Endothelial cell (in vitro differentiated cells): Measurements from ENCODE around the gene OR51E2. TPM values are rescaled to one million over a fixed set of nuclear protein-coding genes. Genes with fewer than 3 reads are reported as not detected.

ENCODE experiments used
- DNase-seq: peaks from one replicate; pipeline ENCODE4 v3.0.0; 2021; ENCODE audit warnings: low spot score
- H3K27ac Mint-ChIP-seq: one replicate; pipeline ENCODE4 v1.8.0; 2021; ENCODE audit warnings: mixed read lengths, inconsistent platforms; ENCODE audit not compliant: unreplicated experiment
- H3K27me3 Mint-ChIP-seq: one replicate; pipeline ENCODE4 v1.8.0; 2021; ENCODE audit warnings: mild to moderate bottlenecking, moderate library complexity, mixed read lengths, inconsistent platforms; ENCODE audit not compliant: unreplicated experiment
- H3K36me3 Mint-ChIP-seq: one replicate; pipeline ENCODE4 v1.8.0; 2021; ENCODE audit warnings: mild to moderate bottlenecking, low read depth, mixed read lengths, inconsistent platforms; ENCODE audit not compliant: unreplicated experiment
- H3K4me1 Mint-ChIP-seq: one replicate; pipeline ENCODE4 v1.8.0; 2021; ENCODE audit warnings: mild to moderate bottlenecking, mixed read lengths, inconsistent platforms; ENCODE audit not compliant: unreplicated experiment
- H3K4me3 Mint-ChIP-seq: one replicate; pipeline ENCODE4 v1.8.0; 2021; ENCODE audit warnings: mild to moderate bottlenecking, mixed read lengths, inconsistent platforms; ENCODE audit not compliant: unreplicated experiment
- H3K9me3 Mint-ChIP-seq: one replicate; pipeline ENCODE4 v1.8.0; 2021; ENCODE audit warnings: mixed read lengths, inconsistent platforms; ENCODE audit not compliant: unreplicated experiment
- total RNA-seq: library from RNA; stranded (reverse); fragmentation: NEBNext Ultra II Directional; extraction: Animal tissue kit (Norgen Biotek cat#: 25700); gene quantifications from one replicate; pipeline ENCODE4 v1.2.1, GENCODE V29; 2021; ENCODE audit not compliant: unreplicated experiment
- TF ChIP-seq, protein P1 (sequence below): fragments of 200-600 bp; sonication (generic); IDR thresholded peaks from one replicate; pipeline ENCODE4 v1.5.0; 2021; ENCODE audit warnings: antibody characterized with exemption; ENCODE audit not compliant: unreplicated experiment

The OR51E2 gene
- total RNA-seq, 1 donor from 2014 or later, result not detected

DNA sequence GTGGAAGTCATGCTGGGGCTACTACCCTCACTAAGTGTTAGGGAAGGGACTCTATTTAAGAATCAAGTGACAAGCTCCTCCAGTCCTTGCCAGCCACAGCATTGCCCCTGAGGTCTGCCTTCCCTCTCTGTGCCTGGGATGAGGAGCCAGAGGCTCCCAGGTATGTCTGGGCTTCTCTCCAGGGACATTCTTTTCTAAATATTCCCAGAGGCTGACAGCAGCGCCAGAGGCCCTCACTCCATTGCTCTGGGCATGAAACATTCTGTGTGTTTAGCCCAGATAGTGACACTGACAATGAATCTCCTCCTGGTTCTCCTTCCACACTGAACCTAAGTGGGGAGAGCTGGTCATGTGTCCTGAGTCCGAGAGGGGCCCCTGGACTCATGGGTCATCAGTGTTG is 51.7 kb downstream of the OR51E2 start:
- Mint-ChIP-seq H3K27ac (no peak overlapping the region), H3K36me3 (no peaks in the 10 kb centered on the region), H3K27me3 (peaks cover 3% of the 10 kb centered on the region), H3K9me3 (no peaks in the 10 kb centered on the region), H3K4me1 (peaks cover 29% of the 10 kb centered on the region), H3K4me3 (no peak overlapping the region)
- TF ChIP-seq, protein P1, sequence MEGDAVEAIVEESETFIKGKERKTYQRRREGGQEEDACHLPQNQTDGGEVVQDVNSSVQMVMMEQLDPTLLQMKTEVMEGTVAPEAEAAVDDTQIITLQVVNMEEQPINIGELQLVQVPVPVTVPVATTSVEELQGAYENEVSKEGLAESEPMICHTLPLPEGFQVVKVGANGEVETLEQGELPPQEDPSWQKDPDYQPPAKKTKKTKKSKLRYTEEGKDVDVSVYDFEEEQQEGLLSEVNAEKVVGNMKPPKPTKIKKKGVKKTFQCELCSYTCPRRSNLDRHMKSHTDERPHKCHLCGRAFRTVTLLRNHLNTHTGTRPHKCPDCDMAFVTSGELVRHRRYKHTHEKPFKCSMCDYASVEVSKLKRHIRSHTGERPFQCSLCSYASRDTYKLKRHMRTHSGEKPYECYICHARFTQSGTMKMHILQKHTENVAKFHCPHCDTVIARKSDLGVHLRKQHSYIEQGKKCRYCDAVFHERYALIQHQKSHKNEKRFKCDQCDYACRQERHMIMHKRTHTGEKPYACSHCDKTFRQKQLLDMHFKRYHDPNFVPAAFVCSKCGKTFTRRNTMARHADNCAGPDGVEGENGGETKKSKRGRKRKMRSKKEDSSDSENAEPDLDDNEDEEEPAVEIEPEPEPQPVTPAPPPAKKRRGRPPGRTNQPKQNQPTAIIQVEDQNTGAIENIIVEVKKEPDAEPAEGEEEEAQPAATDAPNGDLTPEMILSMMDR, result no peak
- DNase-seq, result no peak

DNA sequence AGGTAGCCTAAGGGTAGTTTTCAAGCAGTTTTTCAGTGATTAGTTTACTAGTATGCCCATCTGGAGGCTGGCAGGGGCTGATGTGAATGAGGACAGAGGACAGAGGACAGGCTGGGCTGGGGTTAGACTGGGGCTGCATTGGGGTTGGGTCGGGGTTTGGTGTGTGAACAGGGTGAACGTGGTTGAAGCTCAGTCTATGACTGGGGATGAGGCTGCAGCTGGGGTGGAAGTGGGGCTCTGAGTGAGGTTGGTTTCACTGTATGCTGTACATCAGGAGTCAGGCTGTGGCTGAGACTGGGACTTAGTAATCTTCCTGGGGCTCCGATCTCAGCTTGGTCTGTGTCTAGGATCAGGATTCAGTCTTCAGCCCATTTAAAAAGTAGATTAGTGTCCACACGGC is 53.4 kb downstream of the OR51E2 start:
- no peak overlapping the region for H3K27ac Mint-ChIP-seq
- TF ChIP-seq, protein P1, result no peak
- no peaks in the 10 kb centered on the region for H3K9me3 Mint-ChIP-seq
- no peak for DNase-seq
- peaks cover 3% of the 10 kb centered on the region for H3K27me3 Mint-ChIP-seq
- no peaks in the 10 kb centered on the region for H3K36me3 Mint-ChIP-seq
- H3K4me3 Mint-ChIP-seq, result no peak overlapping the region
- peaks cover 26% of the 10 kb centered on the region for H3K4me1 Mint-ChIP-seq

DNA sequence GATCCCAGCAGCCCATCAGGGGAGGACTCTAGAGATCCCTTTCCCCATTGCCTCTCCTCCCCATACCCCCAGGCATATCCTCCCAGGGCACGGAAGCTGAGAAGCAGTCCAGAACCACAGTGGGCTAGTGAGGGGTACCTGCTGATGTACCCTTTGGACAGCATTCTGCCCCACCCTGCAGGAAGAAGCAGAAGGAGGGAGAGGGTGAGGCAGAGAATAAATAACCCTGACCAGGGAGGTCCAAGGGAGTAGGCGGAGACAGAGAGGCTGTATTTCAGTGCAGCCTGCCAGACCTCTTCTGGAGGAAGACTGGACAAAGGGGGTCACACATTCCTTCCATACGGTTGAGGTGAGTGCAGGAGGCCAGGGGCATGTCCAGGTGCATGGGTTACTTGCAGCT is 54.0 kb downstream of the OR51E2 start, which contains the start of gene OR51E1:
Gene OR51E1 (plus strand): TSS at position 301 of the 400 bp plus-strand sequence. CDS start 8,545 bp downstream, outside the sequence.
- Mint-ChIP-seq H3K4me1 (peaks cover 21% of the 10 kb centered on the region), H3K27me3 (peaks cover 3% of the 10 kb centered on the region), H3K4me3 (no peak within 1 kb of the TSS), H3K27ac (peak within 1 kb of the TSS; percentile 2), H3K36me3 (no peaks in the 10 kb centered on the region), H3K9me3 (no peaks in the 10 kb centered on the region)
- TF ChIP-seq, protein P1, result no peak
- no peak for DNase-seq

DNA sequence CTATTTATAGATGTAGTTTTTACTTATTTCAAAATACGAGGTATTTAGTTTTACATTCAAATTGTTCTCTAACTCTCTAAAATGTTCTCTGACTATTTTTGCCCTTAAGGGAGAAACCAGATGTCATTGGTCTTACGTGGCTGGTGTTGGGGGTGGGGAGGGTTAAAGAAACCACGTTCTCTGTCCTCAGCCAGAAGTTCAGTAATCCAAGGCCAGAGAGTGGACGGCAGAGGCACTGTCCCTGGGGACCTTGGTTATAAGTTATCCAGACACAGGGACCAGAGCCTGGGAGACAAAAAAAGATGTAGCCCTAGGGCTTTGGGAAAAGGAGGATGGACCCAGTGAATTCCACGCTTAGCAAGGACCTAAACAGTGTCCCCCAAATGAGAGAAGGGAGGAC is 54.6 kb downstream of the OR51E2 start:
- TF ChIP-seq, protein P1, result no peak
- H3K36me3 Mint-ChIP-seq, result no peaks in the 10 kb centered on the region
- no peak for DNase-seq
- H3K27me3 Mint-ChIP-seq, result peaks cover 3% of the 10 kb centered on the region
- H3K27ac Mint-ChIP-seq, result no peak overlapping the region
- no peak overlapping the region for H3K4me3 Mint-ChIP-seq
- H3K4me1 Mint-ChIP-seq, result peaks cover 18% of the 10 kb centered on the region
- H3K9me3 Mint-ChIP-seq, result no peaks in the 10 kb centered on the region

DNA sequence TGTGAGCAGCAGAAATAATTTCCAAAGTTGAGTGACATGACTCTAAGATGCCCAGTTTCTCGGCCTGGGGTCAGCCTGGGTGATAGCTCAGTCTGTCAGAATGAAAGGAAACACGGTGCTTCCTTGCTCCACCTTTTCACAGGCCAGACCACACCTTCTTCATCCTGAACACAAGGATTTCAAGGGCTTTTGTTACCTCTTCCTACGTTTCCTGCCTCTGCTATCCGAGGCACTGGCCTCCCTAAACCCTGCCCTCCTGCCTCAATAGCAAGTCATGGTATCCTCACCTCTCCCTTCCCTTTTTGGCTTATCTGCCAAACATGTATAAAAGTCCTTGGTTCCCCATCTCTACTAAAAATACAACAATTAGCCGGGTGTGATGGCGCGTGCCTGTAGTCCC is 55.6 kb downstream of the OR51E2 start:
- no peak overlapping the region for H3K4me3 Mint-ChIP-seq
- H3K9me3 Mint-ChIP-seq, result no peaks in the 10 kb centered on the region
- H3K27ac Mint-ChIP-seq, result no peak overlapping the region
- H3K36me3 Mint-ChIP-seq, result no peaks in the 10 kb centered on the region
- TF ChIP-seq, protein P1, result no peak
- H3K27me3 Mint-ChIP-seq, result peaks cover 3% of the 10 kb centered on the region
- peaks cover 17% of the 10 kb centered on the region for H3K4me1 Mint-ChIP-seq
- no peak for DNase-seq
